Suppressor macrophage (primary cell): ENCODE data around the gene MARCHF10.
"Not testable (repeated sequence)": the region's sequence is repeated elsewhere in the genome, so short reads cannot be mapped to it uniquely, and the experiment has no call there.

Experiments used
- DNase-seq, 4 experiments: peaks; one replicate each; pipeline ENCODE4 v3.0.0-alpha.2; 2020 to 2022

The MARCHF10 gene

DNA sequence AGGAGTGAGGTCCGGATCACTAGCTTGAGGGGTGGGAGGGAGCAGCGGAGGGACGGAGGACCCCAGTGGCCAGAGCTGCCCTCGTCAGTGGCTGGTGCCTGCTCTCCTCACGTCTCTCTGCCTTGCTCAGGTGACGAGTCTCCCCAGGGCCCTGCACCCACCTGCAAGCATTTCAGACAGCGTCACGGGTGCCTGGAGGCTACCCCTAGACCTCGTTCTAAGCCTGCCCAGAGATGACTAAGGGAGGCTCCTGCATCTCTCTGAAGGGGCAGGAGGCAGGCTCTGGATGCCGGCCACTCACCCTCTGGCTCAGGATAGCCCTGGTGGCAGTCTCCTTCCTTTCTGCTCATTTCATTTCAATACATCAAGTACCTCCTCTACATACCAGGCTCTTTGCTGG is 111.9 kb downstream of the MARCHF10 start:
- DNase-seq = no peak

- not testable (repeated sequence) for DNase-seq
Observed at GRCh38 chr17:62695093-62695738, 112.9 kb downstream of the MARCHF10 start.

DNA sequence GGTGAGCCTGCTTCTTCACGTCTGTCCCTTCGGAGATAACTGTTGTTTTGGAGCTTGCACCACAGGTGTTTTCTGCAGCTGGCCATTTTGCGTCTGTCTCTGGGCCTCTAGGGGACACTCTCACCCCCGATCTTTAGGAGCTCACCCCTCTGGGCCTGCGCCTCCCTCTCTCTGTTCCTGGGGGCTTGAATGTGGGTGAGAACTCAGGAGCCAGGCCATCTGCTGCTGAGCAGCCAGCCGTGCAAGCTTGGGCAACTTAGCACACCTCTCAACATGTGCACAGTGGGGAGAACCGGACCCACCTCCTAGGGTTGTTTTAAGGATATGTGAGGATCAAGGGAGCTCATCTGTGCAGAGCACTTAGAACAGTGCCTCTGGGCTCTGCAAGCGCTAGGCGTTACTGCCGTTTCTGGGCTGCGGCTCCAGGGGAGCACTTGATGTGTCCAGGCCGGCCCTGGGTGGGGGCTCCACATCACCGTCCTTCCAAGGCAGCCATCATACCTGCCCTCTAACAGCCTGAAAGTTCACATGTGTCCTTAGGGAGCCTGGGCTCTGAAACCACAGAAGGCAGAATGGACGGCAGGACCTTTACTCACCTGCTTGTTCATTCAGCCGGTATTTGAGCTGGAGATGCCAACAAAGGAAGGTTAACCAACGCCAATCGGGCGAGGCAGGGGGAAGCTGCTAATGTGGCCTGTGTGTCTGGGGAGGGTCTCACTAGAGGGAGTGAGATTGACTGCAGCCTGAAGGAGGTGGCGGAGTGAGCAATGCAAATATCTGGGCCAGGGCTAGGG is 114.3 kb downstream of the MARCHF10 start:
- no peak for DNase-seq

- peak; percentile 19 to 60 (median 37) for DNase-seq
Observed at GRCh38 chr17:62692721-62693431, 115.2 kb downstream of the MARCHF10 start.

DNA sequence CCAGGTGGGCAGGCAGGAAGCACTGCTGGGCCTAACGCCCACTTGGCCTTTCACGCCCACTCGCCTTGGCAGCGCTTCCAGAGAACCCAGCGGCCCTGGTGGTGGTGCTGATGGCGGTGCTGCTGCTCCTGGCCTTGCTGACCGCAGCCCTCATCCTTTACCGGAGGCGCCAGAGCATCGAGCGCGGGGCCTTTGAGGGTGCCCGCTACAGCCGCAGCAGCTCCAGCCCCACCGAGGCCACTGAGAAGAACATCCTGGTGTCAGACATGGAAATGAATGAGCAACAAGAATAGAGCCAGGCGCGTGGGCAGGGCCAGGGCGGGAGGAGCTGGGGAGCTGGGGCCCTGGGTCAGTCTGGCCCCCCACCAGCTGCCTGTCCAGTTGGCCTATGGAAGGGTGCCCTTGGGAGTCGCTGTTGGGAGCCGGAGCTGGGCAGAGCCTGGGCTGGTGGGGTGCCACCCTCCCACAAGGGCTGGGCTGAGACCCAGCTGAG is 115.9 kb downstream of the MARCHF10 start:
- DNase-seq = no peak

- not testable (repeated sequence) for DNase-seq
Observed at GRCh38 chr17:62691589-62691915, 116.6 kb downstream of the MARCHF10 start.

DNA sequence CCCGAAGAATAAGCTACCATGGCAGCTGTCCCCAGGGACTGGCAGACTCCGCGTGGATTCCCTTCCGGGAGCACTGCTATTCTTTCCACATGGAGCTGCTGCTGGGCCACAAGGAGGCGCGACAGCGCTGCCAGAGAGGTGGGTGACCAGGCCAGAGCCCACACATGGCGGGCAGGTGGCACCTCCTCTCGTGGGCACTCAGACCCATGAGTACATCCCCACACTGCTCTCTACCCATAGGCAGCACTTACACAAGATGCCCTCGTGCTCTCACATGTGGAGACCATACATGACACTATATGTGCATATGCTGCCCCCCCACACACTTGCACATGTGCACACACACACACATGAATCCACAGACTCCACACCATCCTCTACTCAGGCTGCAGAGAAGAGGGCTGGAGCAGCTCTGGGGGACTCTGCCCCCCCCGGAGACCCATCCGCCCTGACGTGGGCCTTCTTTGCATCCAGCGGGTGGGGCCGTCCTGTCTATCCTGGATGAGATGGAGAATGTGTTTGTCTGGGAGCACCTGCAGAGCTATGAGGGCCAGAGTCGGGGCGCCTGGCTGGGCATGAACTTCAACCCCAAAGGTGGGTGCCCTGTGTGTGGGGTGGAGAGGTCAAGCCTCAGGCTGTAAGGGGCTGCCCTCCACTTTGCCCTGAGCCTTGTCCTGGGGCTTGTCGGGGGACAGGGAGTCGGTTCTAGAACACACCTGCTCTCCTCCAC is 117.8 kb downstream of the MARCHF10 start:
- no peak for DNase-seq

- DNase-seq = no peak
Observed at GRCh38 chr17:62689441-62690167, 118.5 kb downstream of the MARCHF10 start.

DNA sequence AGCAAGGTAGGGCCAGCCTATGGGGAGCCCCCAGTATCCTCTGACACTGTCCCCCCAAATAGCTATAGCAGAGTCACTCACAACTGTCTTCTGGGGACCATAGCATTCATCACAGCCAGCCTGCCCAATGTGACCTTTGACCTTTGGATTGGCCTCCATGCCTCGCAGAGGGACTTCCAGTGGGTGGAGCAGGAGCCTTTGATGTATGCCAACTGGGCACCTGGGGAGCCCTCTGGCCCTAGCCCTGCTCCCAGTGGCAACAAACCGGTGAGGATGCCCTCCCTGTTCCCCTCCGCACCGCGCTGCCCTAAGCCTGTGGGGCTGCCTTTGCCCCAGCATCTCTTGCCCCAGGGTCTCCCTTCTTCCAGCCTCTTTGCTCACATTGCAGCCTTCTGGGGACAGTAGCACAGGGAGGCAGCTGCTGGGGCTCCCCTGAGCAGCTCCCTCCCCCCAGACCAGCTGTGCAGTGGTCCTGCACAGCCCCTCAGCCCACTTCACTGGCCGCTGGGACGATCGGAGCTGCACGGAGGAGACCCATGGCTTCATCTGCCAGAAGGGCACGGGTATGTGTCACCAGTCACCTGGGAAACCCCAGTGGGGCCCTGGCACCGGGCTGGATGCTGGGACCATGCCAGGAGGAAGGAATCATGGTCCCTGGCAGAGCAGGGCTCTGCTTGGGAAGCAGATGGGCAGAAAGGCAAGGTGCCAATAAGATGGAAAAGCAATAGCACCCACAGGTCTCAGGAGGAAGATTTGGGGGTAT is 119.5 kb downstream of the MARCHF10 start:
- no peak for DNase-seq

DNA sequence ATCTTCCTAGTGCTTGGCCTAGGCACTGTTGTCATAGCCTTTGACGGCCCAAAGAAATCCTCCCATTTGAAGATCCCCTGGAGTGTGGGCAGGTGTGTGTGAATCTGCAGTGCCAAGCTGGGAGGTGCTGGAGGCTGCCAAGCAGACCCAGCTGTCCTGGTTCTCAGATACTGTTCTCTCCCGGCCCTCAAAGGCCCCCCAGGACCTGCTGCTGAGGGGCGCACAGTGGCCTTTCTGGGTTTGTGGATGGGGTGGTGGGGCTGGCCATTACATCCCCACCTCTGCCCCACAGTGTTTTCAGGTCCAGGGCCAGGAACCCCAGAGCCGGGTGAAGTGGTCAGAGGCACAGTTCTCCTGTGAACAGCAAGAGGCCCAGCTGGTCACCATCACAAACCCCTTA is 120.1 kb downstream of the MARCHF10 start:
- no peak for DNase-seq

DNA sequence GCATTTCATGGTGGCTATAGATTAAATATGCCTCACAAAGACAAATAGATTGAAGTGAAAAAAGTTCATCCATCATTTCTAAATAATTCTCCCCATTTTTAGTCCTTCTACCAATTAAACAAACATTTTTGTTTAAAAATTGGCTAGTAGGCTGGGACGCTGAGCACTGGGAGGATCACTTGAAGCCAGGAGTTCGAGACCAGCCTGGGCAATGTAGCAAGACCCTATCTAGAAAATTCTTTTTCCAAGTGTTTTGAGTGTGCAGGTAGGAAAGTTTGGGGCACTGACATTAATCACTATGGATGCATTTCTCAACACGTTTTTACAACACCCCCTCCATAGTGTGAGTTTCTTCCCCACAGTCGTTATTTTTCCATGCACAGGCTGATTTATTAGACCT is 123.9 kb downstream of the MARCHF10 start:
- no peak for DNase-seq

DNA sequence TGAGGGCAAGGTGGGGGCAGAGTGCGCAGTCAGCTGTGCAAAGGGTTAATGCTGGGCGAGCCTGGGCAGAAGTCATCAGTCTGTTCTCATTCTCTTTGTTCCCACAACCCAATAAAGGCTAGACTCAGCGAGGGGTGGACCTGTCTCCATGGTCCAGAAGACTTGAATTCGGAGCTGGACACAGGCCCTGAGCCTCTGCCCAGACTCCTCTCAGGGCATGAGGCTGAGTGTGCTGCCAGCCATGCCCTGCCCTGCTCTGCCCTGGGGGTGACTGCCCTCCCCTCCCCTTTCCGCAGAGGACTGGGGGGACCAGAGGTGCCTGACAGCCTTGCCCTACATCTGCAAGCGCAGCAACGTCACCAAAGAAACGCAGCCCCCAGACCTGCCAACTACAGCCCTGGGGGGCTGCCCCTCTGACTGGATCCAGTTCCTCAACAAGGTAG is 126.2 kb downstream of the MARCHF10 start:
- DNase-seq = no peak

GRCh38 chr17:62681061-62681938 is 126.8 kb downstream of the MARCHF10 start:
- DNase-seq = no peak

GRCh38 chr17:62680541-62681052 is 127.5 kb downstream of the MARCHF10 start:
- DNase-seq = no peak

DNA sequence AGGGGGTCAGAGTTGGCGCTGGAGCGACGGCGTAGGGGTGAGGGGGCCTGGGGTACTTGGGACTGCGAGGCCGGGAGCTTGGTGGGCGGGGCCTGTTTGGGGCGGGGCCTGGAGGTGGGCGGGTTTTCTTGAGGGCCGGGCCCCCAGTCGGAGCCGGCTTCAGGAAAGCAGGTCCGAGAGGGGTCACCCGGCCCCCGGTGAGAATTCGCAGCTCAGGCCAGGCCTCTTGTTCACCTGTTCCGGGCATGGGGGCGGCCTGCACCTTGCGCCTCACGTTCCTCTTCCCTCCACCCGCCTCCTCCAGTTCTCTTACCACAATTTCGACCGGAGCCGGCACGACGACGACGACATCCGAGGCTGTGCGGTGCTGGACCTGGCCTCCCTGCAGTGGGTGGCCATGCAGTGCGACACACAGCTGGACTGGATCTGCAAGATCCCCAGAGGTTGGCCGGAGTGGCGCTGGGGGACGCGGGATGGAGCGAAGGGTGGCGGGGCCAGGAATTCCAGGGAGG is 128.2 kb downstream of the MARCHF10 start:
- DNase-seq = no peak

GRCh38 chr17:62678214-62678919 is 129.7 kb downstream of the MARCHF10 start:
- DNase-seq = no peak

GRCh38 chr17:62676952-62677596 is 131.0 kb downstream of the MARCHF10 start:
- DNase-seq = no peak

- DNase-seq = no peak
Observed at GRCh38 chr17:62676231-62676943, 131.7 kb downstream of the MARCHF10 start.
